Neural cell (in vitro differentiated cells): Measurements from ENCODE around the gene TENM3. TPM values are rescaled to one million over a fixed set of nuclear protein-coding genes. Genes with fewer than 3 reads are reported as not detected.

Experiments
- H2AFZ ChIP-seq: fragments of 200-600, 300-800 bp; sonication (generic), shearing (Covaris generic); 2 replicates; pipeline ENCODE4 v1.6.0; 2014; ENCODE audit warnings: low read depth, mild to moderate bottlenecking, antibody characterized with exemption, low read length, moderate library complexity
- H3F3A ChIP-seq: fragments of 200-600 bp; shearing (Covaris generic); 2 replicates; pipeline ENCODE4 v1.6.1; 2016; ENCODE audit warnings: mild to moderate bottlenecking, moderate library complexity, mixed read lengths, antibody characterized with exemption, low read length; ENCODE audit not compliant: insufficient read depth, poor library complexity, severe bottlenecking
- H3K27ac ChIP-seq: fragments of 200-600, 300-800 bp; sonication (generic), shearing (Covaris generic); 2 replicates; pipeline ENCODE4 v1.5.1; 2014; ENCODE audit warnings: mild to moderate bottlenecking, low read length, moderate library complexity
- H3K27me3 ChIP-seq: fragments of 300-800, 200-600 bp; sonication (generic), shearing (Covaris generic); 2 replicates; pipeline ENCODE4 v1.6.0; 2014; ENCODE audit warnings: mild to moderate bottlenecking, low read depth, low read length, moderate library complexity; ENCODE audit not compliant: insufficient read depth
- H3K36me3 ChIP-seq: fragments of 300-800, 200-600 bp; sonication (generic), shearing (Covaris generic); 2 replicates; pipeline ENCODE4 v1.5.1; 2014; ENCODE audit warnings: mild to moderate bottlenecking, antibody characterized with exemption, low read length, moderate library complexity; ENCODE audit not compliant: insufficient read depth
- H3K4me2 ChIP-seq: fragments of 300-800, 200-600 bp; sonication (generic), shearing (Covaris generic); 2 replicates; pipeline ENCODE4 v1.6.0; 2014; ENCODE audit warnings: mild to moderate bottlenecking, low read length
- H3K4me3 ChIP-seq: fragments of 300-800, 200-600 bp; sonication (generic), shearing (Covaris generic); 2 replicates; pipeline ENCODE4 v1.5.1; 2014; ENCODE audit warnings: mild to moderate bottlenecking, low read length, moderate library complexity
- H3K79me2 ChIP-seq: fragments of 200-600 bp; shearing (Covaris generic); replicated peaks from 2 replicates; pipeline ENCODE4 v1.6.0; 2014; ENCODE audit warnings: mild to moderate bottlenecking, low read length, moderate library complexity; ENCODE audit not compliant: insufficient read depth
- H3K9ac ChIP-seq: fragments of 300-800, 200-600 bp; sonication (generic), shearing (Covaris generic); 2 replicates; pipeline ENCODE4 v1.6.1; 2016; ENCODE audit warnings: mild to moderate bottlenecking, low read length, mixed read lengths
- H3K9me2 ChIP-seq: fragments of 200-600 bp; shearing (Covaris generic); 2 replicates; pipeline ENCODE4 v1.6.1; 2016; ENCODE audit warnings: mild to moderate bottlenecking, low read length, mixed read lengths; ENCODE audit not compliant: insufficient read depth
- H3K9me3 ChIP-seq: fragments of 200-600, 300-800 bp; sonication (generic), shearing (Covaris generic); 2 replicates; pipeline ENCODE4 v1.6.1; 2016; ENCODE audit warnings: mild to moderate bottlenecking, mixed run types, low read length, moderate library complexity, mixed read lengths
- H4K20me1 ChIP-seq: fragments of 200-600 bp; shearing (Covaris generic); 2 replicates; pipeline ENCODE4 v1.6.1; 2016; ENCODE audit warnings: mild to moderate bottlenecking, mixed run types; ENCODE audit not compliant: insufficient read depth
- CTCF ChIP-seq: fragments of 450-650 bp; IDR thresholded peaks from 2 replicates; pipeline ENCODE4 v1.5.1; 2014; ENCODE audit warnings: antibody characterized with exemption, mild to moderate bottlenecking, moderate library complexity; ENCODE audit not compliant: poor library complexity, severe bottlenecking
- EP300 ChIP-seq: fragments of 450-650 bp; conservative IDR thresholded peaks from 2 replicates; pipeline ENCODE4 v1.6.1; 2014; ENCODE audit warnings: antibody characterized with exemption, mild to moderate bottlenecking, moderate library complexity; ENCODE audit not compliant: poor library complexity, severe bottlenecking
- EZH2 ChIP-seq: fragments of 200-600, 300-800 bp; shearing (Covaris generic), sonication (generic); IDR thresholded peaks from 2 replicates; pipeline ENCODE4 v1.6.1; 2014; ENCODE audit warnings: antibody characterized with exemption, low read length, borderline replicate concordance, mild to moderate bottlenecking; ENCODE audit not compliant: insufficient read depth, poor library complexity, severe bottlenecking
- MXI1 ChIP-seq: fragments of 450-650 bp; conservative IDR thresholded peaks from 2 replicates; pipeline ENCODE4 v1.6.1; 2014; ENCODE audit warnings: antibody characterized with exemption, mild to moderate bottlenecking; ENCODE audit not compliant: poor library complexity, severe bottlenecking
- POLR2AphosphoS5 ChIP-seq: IDR thresholded peaks from 2 replicates; pipeline ENCODE4 v1.6.1; 2012
- RAD21 ChIP-seq: fragments of 450-650 bp; conservative IDR thresholded peaks from 2 replicates; pipeline ENCODE4 v1.6.1; 2014; ENCODE audit warnings: antibody characterized with exemption, mild to moderate bottlenecking, moderate library complexity
- REST ChIP-seq: IDR thresholded peaks from 2 replicates; pipeline ENCODE4 v1.6.1; 2012; ENCODE audit warnings: borderline replicate concordance
- SMC3 ChIP-seq: fragments of 450-650 bp; conservative IDR thresholded peaks from 2 replicates; pipeline ENCODE4 v1.6.1; 2014; ENCODE audit warnings: antibody characterized with exemption, mild to moderate bottlenecking, moderate library complexity; ENCODE audit not compliant: poor library complexity
- TAF1 ChIP-seq: IDR thresholded peaks from 2 replicates; pipeline ENCODE4 v1.6.1; 2012; ENCODE audit warnings: low read depth
- polyA plus RNA-seq: library from polyadenylated mRNA; depleted of rRNA; stranded (reverse); fragments of >200 nt; gene quantifications from 2 replicates; pipeline ENCODE4 v1.2.3, GENCODE V29; 2014

TENM3 gene
- polyA plus RNA-seq, 1 donor from 2014 or later = 7.3 TPM

- Histone ChIP-seq H3K36me3 (no peaks in the 10 kb centered on the region), H3K9ac (no peak overlapping the region), H3K4me3 (no peak overlapping the region), H3K9me3 (no peaks in the 10 kb centered on the region), H3F3A (no peaks in the 10 kb centered on the region), H2AFZ (no peak overlapping the region), H4K20me1 (no peaks in the 10 kb centered on the region), H3K79me2 (peaks cover 17% of the 10 kb centered on the region), H3K27me3 (no peaks in the 10 kb centered on the region), H3K9me2 (no peaks in the 10 kb centered on the region), H3K27ac (no peak overlapping the region), H3K4me2 (no peak overlapping the region)
- TF ChIP-seq EP300 (no peak), POLR2AphosphoS5 (no peak), RAD21 (no peak), REST (no peak), TAF1 (no peak), MXI1 (no peak), SMC3 (no peak), EZH2 (no peak), CTCF (no peak)
Measured at GRCh38 chr4:182502064-182502463, 258.9 kb downstream of the TENM3 start.

GRCh38 chr4:182504463-182504862 lies 261.3 kb downstream of the TENM3 start:
- H3K27ac ChIP-seq = no peak overlapping the region
- no peak overlapping the region for H3K4me2 ChIP-seq
- no peak overlapping the region for H2AFZ ChIP-seq

More at GRCh38 chr4:182504463-182504862, 261.3 kb downstream of the TENM3 start:
- Histone ChIP-seq H3K9ac (no peak overlapping the region), H3K4me3 (no peak overlapping the region), H3K36me3 (no peaks in the 10 kb centered on the region), H3K27me3 (no peaks in the 10 kb centered on the region), H4K20me1 (no peaks in the 10 kb centered on the region), H3K9me2 (no peaks in the 10 kb centered on the region), H3F3A (no peaks in the 10 kb centered on the region), H3K9me3 (no peaks in the 10 kb centered on the region), H3K79me2 (peaks cover 17% of the 10 kb centered on the region)
- no peak for TF ChIP-seq RAD21
- TF ChIP-seq TAF1 = no peak
- no peak for TF ChIP-seq MXI1
- TF ChIP-seq EP300 = no peak
- TF ChIP-seq CTCF = no peak
- TF ChIP-seq SMC3 = no peak
- TF ChIP-seq EZH2 = no peak
- no peak for TF ChIP-seq REST
- TF ChIP-seq POLR2AphosphoS5 = no peak
